Measurements from ENCODE around the gene CLDN10.

DNA sequence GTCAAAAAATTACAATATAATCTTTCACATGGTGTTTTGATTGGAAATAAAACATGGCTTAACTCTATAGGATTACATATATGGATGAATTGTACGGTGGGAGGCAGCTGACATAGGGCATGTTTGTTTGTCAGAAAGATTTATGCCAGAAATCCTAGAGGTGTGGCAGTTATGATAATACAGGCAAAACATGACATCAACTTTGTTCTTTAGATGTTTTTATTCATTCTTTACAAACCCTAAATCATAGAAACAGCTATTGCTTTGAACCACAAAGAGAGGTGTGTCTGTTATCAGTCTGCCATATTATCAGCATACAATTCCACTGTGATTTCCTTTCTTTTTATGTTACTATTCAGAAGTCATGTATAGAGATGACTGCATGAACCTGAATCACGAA lies 8.2 kb upstream of the CLDN10 start:
- TF ChIP-seq EP300 (IDR thresholded peaks at IDR 0.05) (no peak), MYC (IDR thresholded peaks at IDR 0.05; ENCODE audit: borderline replicate concordance, low read length) (no peak), CTCF (IDR thresholded peaks at IDR 0.05) (no peak)
- TF ChIP-seq, protein P1, sequence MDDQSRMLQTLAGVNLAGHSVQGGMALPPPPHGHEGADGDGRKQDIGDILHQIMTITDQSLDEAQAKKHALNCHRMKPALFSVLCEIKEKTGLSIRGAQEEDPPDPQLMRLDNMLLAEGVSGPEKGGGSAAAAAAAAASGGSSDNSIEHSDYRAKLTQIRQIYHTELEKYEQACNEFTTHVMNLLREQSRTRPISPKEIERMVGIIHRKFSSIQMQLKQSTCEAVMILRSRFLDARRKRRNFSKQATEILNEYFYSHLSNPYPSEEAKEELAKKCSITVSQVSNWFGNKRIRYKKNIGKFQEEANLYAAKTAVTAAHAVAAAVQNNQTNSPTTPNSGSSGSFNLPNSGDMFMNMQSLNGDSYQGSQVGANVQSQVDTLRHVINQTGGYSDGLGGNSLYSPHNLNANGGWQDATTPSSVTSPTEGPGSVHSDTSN (IDR thresholded peaks at IDR 0.05): no peak

Measured in A549 (cell line).